ENCODE results near the gene SNAI3. TPM values are rescaled to one million over a fixed set of nuclear protein-coding genes. Genes with fewer than 3 reads are reported as not detected.

SNAI3 gene
- total and polyA plus RNA-seq, 3 experiments from 2014 or later: 2.2 to 13.5 (median 2.8) TPM

DNA sequence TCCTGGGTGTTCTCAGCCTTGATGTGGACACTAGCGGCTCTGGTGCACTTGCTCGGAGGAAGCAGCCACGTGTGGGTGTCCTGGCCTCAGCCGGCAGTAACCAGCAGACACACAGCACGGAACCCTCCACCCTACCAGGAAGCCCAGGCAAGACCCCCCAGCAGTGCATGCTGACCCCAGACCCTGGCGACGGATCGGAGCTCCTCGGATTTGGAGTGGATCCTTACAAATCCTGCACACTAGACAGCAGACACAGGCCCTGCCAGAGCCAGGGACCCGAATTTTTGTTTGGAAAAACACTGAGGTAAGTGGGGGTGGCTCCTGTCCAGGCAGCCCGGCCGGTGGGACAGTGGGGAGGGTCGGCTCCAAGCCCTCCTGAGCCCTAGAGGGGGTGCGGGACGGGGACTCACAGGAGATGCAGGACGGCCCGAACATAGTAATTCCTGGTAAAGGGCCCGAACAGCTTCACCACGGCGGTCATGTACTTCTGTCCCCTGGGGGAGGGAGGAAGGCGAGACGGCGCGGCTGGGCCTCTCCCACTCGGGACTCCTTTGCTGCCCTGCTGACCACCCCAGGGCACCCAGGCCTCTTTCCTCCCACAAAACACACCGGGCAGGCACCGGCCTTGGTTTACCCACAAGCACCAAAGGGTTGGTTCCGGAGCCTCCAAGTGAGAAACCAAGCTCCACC lies 39.8 kb downstream of the SNAI3 start:
- Histone ChIP-seq H3K4me1 (ENCODE audit: insufficient read depth, low read length) (peaks cover 18% of the 10 kb centered on the region), H3K27ac (ENCODE audit: low read depth, low read length) (no peak overlapping the region)

DNA sequence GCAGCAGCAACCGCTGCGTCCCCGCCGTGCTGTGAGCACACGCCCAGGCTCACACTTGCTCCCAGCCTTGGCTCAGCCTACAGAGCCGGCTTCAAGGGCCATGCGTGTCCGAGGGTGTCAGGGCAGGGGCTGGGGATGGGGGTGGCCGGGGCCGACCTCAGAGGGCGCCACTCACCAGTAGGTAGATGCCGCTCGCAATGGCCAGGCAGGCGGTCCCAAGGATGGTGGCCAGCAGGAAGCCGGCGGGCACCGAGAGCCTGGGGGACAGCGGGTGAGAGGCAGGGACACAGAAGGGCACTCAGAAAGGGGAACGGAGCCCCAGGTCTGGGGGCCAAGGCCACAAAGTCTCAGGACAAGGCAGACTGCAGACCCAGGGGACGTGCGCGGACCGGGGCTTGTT lies 40.4 kb downstream of the SNAI3 start:
- peaks cover 5% of the 10 kb centered on the region for H3K36me3 ChIP-seq (ENCODE audit: insufficient read depth, low read length)

More for the DNA sequence above, 39.8 kb downstream of the SNAI3 start:
- no peaks in the 10 kb centered on the region for H3K27me3 ChIP-seq (ENCODE audit: insufficient read depth, low read length, poor library complexity, severe bottlenecking)
- ChIA-PET CTCF (interaction anchor here (2.7 kb wide), 1 partner anchor 14 kb away, joined by 5 read pairs; no protein-coding TSS in a partner anchor), POLR2A (no interaction called here)
- no peak for DNase-seq
- peak overlapping the region in 1 of 7 donors; percentile 16 for H3K4me3 Mint-ChIP-seq
- H3K36me3 ChIP-seq (ENCODE audit: insufficient read depth, low read length): peaks cover 5% of the 10 kb centered on the region
- peak overlapping the region in 3 of 8 donors; percentile 42 to 92 (median 87) for H3K27ac Mint-ChIP-seq
- H3K9me3 Mint-ChIP-seq: no peaks in the 10 kb centered on the region
- H3K4me1 Mint-ChIP-seq: peaks cover 24 to 52% (median 24%) of the 10 kb centered on the region in 3 donors
- H3K4me3 ChIP-seq (ENCODE audit: low read length): no peak overlapping the region
- peaks cover 0 to 2% of the 10 kb centered on the region in 2 donors for H3K27me3 Mint-ChIP-seq
- no peaks in the 10 kb centered on the region for H3K9me3 ChIP-seq (ENCODE audit: low read length)
- peaks cover 0 to 63% (median 4%) of the 10 kb centered on the region in 3 donors for H3K36me3 Mint-ChIP-seq

DNA sequence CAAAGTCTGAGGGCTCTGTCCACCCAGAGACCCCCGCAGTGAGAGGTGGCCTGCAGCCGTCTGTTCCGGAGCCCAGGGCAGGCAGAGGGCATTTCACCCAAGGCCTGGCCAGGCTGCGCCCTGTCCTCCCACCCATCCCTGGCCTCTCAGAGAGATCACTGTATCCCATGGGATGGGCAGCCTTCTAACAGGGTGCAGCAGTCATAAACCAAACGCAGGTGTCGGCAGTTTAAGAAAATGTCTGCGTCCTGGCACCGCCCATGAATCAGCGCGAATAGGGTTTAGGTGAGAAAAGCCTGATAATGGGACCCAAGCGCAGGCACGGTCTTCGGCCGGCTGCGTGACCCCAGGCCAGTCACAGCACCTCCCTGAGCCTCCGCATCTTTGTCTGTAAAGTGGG lies 40.9 kb downstream of the SNAI3 start:
- POLR2A ChIA-PET: no interaction called here
- Mint-ChIP-seq H3K4me3 (peak overlapping the region in 2 of 7 donors; percentile 13 to 72), H3K27me3 (peaks cover 0 to 4% of the 10 kb centered on the region in 2 donors), H3K9me3 (no peaks in the 10 kb centered on the region), H3K36me3 (peaks cover 0 to 58% (median 4%) of the 10 kb centered on the region in 3 donors), H3K27ac (peak overlapping the region in 3 of 8 donors; percentile 61 to 85 (median 69)), H3K4me1 (peaks cover 20 to 53% (median 21%) of the 10 kb centered on the region in 3 donors)
- Histone ChIP-seq H3K27ac (ENCODE audit: low read depth, low read length) (no peak overlapping the region), H3K9me3 (ENCODE audit: low read length) (no peaks in the 10 kb centered on the region), H3K4me1 (ENCODE audit: insufficient read depth, low read length) (peaks cover 13% of the 10 kb centered on the region), H3K4me3 (ENCODE audit: low read length) (no peak overlapping the region), H3K36me3 (ENCODE audit: insufficient read depth, low read length) (peaks cover 5% of the 10 kb centered on the region), H3K27me3 (ENCODE audit: insufficient read depth, low read length, poor library complexity, severe bottlenecking) (no peaks in the 10 kb centered on the region)
- CTCF ChIA-PET: no interaction called here
- no peak for DNase-seq

More for the DNA sequence above, 40.4 kb downstream of the SNAI3 start:
- H3K9me3 ChIP-seq (ENCODE audit: low read length): no peaks in the 10 kb centered on the region
- peak overlapping the region in 1 of 8 donors; percentile 42 for H3K27ac Mint-ChIP-seq
- no peak overlapping the region for H3K27ac ChIP-seq (ENCODE audit: low read depth, low read length)
- ChIA-PET POLR2A (no interaction called here), CTCF (interaction anchor here (2.7 kb wide), 1 partner anchor 13 kb away, joined by 5 read pairs; no protein-coding TSS in a partner anchor)
- peaks cover 19 to 51% (median 20%) of the 10 kb centered on the region in 3 donors for H3K4me1 Mint-ChIP-seq
- no peaks in the 10 kb centered on the region for H3K9me3 Mint-ChIP-seq
- peaks cover 13% of the 10 kb centered on the region for H3K4me1 ChIP-seq (ENCODE audit: insufficient read depth, low read length)
- H3K36me3 Mint-ChIP-seq: peaks cover 0 to 60% (median 4%) of the 10 kb centered on the region in 3 donors
- no peak for DNase-seq
- H3K4me3 Mint-ChIP-seq: peak overlapping the region in 1 of 7 donors; percentile 16
- H3K4me3 ChIP-seq (ENCODE audit: low read length): no peak overlapping the region
- H3K27me3 ChIP-seq (ENCODE audit: insufficient read depth, low read length, poor library complexity, severe bottlenecking): no peaks in the 10 kb centered on the region
- peaks cover 0 to 2% of the 10 kb centered on the region in 2 donors for H3K27me3 Mint-ChIP-seq

DNA sequence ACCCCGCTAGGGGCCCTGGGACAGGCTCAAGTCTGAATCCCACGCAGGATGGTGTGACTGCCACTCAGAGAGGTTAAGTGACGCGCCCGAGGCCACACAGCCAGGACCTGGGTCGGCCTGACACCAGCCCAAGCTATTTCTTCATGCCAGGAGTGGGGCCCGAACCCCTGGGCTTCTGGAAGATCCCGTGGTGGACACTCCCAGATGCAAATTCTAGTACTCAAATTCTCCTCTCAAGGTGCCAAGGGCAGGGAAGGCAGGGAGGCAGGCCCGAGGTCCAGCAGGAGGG lies 42.7 kb downstream of the SNAI3 start:
- ChIA-PET CTCF (no interaction called here), POLR2A (no interaction called here)

DNA sequence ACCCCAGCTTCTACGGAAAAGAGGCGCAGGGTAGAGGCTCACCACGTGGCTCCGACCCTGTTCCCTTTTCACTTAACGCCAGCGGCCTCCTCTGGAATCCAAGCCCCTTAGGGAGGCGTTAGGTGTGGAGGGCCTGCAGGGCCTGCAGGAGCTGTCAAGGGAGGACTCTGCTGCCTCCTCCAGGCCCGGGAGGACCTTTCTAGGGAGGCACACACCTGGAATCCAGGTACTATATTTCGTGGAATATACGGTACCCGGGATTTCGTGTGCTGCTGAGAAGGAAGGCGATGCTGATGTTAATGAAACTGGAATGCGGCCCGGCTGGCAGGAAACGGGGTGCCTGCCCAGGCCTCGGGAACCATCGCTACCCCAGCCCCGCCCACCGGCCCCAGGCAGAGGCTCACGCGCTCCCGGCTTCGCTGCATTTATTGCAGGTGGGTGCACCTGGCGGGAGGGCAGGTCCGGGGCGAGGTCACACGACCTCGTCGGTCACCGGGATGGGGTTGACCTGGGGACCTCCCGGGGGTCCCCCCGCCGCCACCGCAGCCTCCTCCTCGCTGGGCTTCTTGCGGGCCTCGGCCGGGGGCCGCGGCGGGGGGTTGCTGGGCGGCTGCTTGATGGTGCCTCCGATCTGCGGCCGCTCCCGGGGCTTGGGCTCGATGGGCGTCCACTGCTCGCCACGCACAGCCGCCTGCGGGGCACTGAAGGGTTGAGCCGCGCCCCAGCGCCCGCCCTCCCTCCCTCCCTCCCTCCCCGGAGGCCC lies 43.2 kb downstream of the SNAI3 start:
- no peaks in the 10 kb centered on the region for H3K27me3 ChIP-seq (ENCODE audit: insufficient read depth, low read length, poor library complexity, severe bottlenecking)
- H3K4me1 ChIP-seq (ENCODE audit: insufficient read depth, low read length): peaks cover 22% of the 10 kb centered on the region
- H3K4me3 ChIP-seq (ENCODE audit: low read length): no peak overlapping the region
- no peaks in the 10 kb centered on the region for H3K9me3 ChIP-seq (ENCODE audit: low read length)
- Mint-ChIP-seq H3K27ac (no peak overlapping the region), H3K27me3 (peaks cover 0 to 7% of the 10 kb centered on the region in 2 donors), H3K4me3 (no peak overlapping the region), H3K36me3 (peaks cover 0 to 45% (median 4%) of the 10 kb centered on the region in 3 donors), H3K9me3 (no peaks in the 10 kb centered on the region), H3K4me1 (peaks cover 25 to 59% (median 26%) of the 10 kb centered on the region in 3 donors)
- ChIA-PET POLR2A (interaction anchor here (1.2 kb wide), 1 partner anchor 23 kb away, joined by 5 read pairs; no protein-coding TSS in a partner anchor), CTCF (no interaction called here)
- no peak overlapping the region for H3K27ac ChIP-seq (ENCODE audit: low read depth, low read length)
- DNase-seq: no peak
- no peaks in the 10 kb centered on the region for H3K36me3 ChIP-seq (ENCODE audit: insufficient read depth, low read length)

More for the DNA sequence above, 42.7 kb downstream of the SNAI3 start:
- no peaks in the 10 kb centered on the region for H3K36me3 ChIP-seq (ENCODE audit: insufficient read depth, low read length)
- no peak overlapping the region for H3K4me3 ChIP-seq (ENCODE audit: low read length)
- no peak overlapping the region for H3K27ac ChIP-seq (ENCODE audit: low read depth, low read length)
- no peak for DNase-seq
- H3K4me1 ChIP-seq (ENCODE audit: insufficient read depth, low read length): peaks cover 17% of the 10 kb centered on the region
- Mint-ChIP-seq H3K4me1 (peaks cover 19 to 58% (median 23%) of the 10 kb centered on the region in 3 donors), H3K27ac (peak overlapping the region in 1 of 8 donors; percentile 83), H3K36me3 (peaks cover 0 to 48% (median 4%) of the 10 kb centered on the region in 3 donors), H3K9me3 (no peaks in the 10 kb centered on the region), H3K4me3 (peak overlapping the region in 1 of 7 donors; percentile 72), H3K27me3 (peaks cover 0 to 7% of the 10 kb centered on the region in 2 donors)
- H3K9me3 ChIP-seq (ENCODE audit: low read length): no peaks in the 10 kb centered on the region
- no peaks in the 10 kb centered on the region for H3K27me3 ChIP-seq (ENCODE audit: insufficient read depth, low read length, poor library complexity, severe bottlenecking)

DNA sequence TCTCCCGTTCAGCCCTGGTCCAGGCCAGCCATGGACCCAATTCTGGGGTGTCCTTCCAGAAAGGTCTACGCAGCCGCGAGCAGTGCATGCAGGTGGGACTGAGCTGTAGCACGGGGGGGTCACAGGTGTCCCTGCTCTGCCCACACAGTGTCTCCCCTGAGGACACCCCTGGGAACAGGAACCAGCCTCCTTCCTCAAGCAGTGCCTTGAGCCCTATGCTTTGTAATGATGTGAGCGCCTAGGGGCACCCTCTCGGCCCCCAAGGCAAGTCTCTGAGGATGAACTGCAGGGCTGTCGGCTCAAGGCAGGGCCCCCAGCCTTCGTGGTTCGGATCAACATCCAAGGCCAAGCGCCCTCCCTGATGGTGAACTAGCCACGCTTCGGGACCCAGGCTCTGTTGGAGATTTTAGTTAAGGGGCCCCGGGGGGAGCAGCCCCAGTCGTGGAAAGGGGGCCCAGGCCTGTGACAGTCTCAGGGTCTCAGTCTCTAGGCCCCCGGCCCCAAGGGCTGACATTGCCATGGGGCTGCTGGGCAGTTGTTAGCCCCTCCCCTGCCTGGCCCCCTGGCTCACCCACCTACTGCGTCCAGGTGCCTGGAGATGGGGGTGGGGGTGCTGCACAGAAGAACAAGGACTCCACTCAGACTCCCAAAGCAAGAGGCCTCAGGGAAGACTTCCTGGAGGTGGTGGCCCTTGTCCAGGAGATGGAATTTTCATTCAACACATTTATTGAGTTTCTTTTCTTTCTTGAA lies 45.6 kb downstream of the SNAI3 start:
- Mint-ChIP-seq H3K9me3 (peaks cover 0 to 6% (median 3%) of the 10 kb centered on the region in 5 donors), H3K36me3 (peaks cover 0 to 33% (median 4%) of the 10 kb centered on the region in 3 donors), H3K4me3 (peak overlapping the region in 3 of 7 donors; percentile 44 to 69 (median 50)), H3K27ac (peak overlapping the region in 4 of 8 donors; percentile 49 to 83 (median 78)), H3K27me3 (peaks cover 0 to 7% of the 10 kb centered on the region in 2 donors), H3K4me1 (peaks cover 42 to 69% (median 44%) of the 10 kb centered on the region in 3 donors)
- Histone ChIP-seq H3K27me3 (ENCODE audit: insufficient read depth, low read length, poor library complexity, severe bottlenecking) (no peaks in the 10 kb centered on the region), H3K4me3 (ENCODE audit: low read length) (no peak overlapping the region), H3K27ac (ENCODE audit: low read depth, low read length) (no peak overlapping the region), H3K9me3 (ENCODE audit: low read length) (no peaks in the 10 kb centered on the region), H3K4me1 (ENCODE audit: insufficient read depth, low read length) (peaks cover 35% of the 10 kb centered on the region), H3K36me3 (ENCODE audit: insufficient read depth, low read length) (no peaks in the 10 kb centered on the region)
- POLR2A ChIA-PET: interaction anchor here (0.5 to 2.0 kb wide), 7 partner anchors 9 to 71 kb away, joined by 3 to 8 read pairs (median 5); no protein-coding TSS in a partner anchor
- no peak for DNase-seq
- CTCF ChIA-PET: interaction anchor here (1.4 kb wide), 2 partner anchors 9 to 44 kb away, joined by 3 to 4 read pairs; no protein-coding TSS in a partner anchor

DNA sequence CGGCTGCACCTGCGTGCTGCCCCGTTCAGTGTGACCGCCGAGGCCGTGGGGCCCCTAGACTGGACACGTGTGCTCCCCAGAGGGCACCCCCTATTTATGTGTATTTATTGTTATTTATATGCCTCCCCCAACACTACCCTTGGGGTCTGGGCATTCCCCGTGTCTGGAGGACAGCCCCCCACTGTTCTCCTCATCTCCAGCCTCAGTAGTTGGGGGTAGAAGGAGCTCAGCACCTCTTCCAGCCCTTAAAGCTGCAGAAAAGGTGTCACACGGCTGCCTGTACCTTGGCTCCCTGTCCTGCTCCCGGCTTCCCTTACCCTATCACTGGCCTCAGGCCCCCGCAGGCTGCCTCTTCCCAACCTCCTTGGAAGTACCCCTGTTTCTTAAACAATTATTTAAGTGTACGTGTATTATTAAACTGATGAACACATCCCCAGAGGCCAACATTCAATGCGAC lies 46.2 kb downstream of the SNAI3 start:
- H3K27ac Mint-ChIP-seq: peak overlapping the region in 5 of 8 donors; percentile 8 to 83 (median 77)
- H3K4me3 ChIP-seq (ENCODE audit: low read length): no peak overlapping the region
- H3K27me3 ChIP-seq (ENCODE audit: insufficient read depth, low read length, poor library complexity, severe bottlenecking): no peaks in the 10 kb centered on the region
- peaks cover 42 to 70% (median 42%) of the 10 kb centered on the region in 3 donors for H3K4me1 Mint-ChIP-seq
- H3K9me3 Mint-ChIP-seq: peaks cover 0 to 6% (median 3%) of the 10 kb centered on the region in 5 donors
- DNase-seq: no peak
- peaks cover 41% of the 10 kb centered on the region for H3K4me1 ChIP-seq (ENCODE audit: insufficient read depth, low read length)
- peaks cover 0 to 7% of the 10 kb centered on the region in 2 donors for H3K27me3 Mint-ChIP-seq
- H3K9me3 ChIP-seq (ENCODE audit: low read length): no peaks in the 10 kb centered on the region
- ChIA-PET POLR2A (interaction anchor here (0.6 to 2.0 kb wide), 5 partner anchors 9 to 70 kb away, joined by 3 to 6 read pairs (median 3); no protein-coding TSS in a partner anchor), CTCF (interaction anchor here (1.4 kb wide), 2 partner anchors 9 to 45 kb away, joined by 3 to 4 read pairs; no protein-coding TSS in a partner anchor)
- H3K36me3 Mint-ChIP-seq: peaks cover 0 to 27% (median 4%) of the 10 kb centered on the region in 3 donors
- H3K36me3 ChIP-seq (ENCODE audit: insufficient read depth, low read length): no peaks in the 10 kb centered on the region
- H3K27ac ChIP-seq (ENCODE audit: low read depth, low read length): no peak overlapping the region
- H3K4me3 Mint-ChIP-seq: peak overlapping the region in 4 of 7 donors; percentile 44 to 69 (median 52)
